NB4 (cell line): Measurements from ENCODE around the gene LRRC27.

ENCODE experiments used
- POLR2A ChIP-seq: IDR thresholded peaks from 2 replicates; pipeline ENCODE4 v1.6.1; 2011; ENCODE audit warnings: mild to moderate bottlenecking; ENCODE audit not compliant: insufficient read length; ENCODE audit errors: extremely low read depth
- TF ChIP-seq, protein P1 (sequence below): IDR thresholded peaks from one replicate; pipeline ENCODE4 v1.5.1; 2012; ENCODE audit warnings: low read depth, low read length
- TF ChIP-seq, protein P2 (sequence below): IDR thresholded peaks from 2 replicates; pipeline ENCODE4 v1.6.1; 2011; ENCODE audit warnings: low read depth, low read length

DNA sequence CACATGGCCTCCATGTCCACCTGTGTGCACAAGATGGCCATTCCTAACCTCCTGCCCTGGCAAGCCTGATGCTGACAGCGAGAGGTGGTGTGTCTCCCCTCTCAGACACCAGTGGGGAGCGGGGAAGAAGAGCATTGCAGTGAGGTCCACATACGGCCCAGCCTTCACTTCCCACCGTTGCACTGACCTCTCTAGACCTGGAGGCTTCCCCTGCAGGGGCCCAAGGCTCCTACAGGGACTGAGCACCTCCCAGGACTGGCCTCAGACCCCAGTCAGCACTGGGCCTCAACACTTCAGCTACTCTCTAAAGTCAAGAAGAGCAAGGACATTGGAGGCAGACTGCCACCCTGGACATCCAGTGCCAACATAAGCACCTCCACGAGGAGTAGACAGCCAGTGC is 40.2 kb upstream of the LRRC27 start:
- TF ChIP-seq, protein P1, sequence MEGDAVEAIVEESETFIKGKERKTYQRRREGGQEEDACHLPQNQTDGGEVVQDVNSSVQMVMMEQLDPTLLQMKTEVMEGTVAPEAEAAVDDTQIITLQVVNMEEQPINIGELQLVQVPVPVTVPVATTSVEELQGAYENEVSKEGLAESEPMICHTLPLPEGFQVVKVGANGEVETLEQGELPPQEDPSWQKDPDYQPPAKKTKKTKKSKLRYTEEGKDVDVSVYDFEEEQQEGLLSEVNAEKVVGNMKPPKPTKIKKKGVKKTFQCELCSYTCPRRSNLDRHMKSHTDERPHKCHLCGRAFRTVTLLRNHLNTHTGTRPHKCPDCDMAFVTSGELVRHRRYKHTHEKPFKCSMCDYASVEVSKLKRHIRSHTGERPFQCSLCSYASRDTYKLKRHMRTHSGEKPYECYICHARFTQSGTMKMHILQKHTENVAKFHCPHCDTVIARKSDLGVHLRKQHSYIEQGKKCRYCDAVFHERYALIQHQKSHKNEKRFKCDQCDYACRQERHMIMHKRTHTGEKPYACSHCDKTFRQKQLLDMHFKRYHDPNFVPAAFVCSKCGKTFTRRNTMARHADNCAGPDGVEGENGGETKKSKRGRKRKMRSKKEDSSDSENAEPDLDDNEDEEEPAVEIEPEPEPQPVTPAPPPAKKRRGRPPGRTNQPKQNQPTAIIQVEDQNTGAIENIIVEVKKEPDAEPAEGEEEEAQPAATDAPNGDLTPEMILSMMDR: no peak
- TF ChIP-seq, protein P2, sequence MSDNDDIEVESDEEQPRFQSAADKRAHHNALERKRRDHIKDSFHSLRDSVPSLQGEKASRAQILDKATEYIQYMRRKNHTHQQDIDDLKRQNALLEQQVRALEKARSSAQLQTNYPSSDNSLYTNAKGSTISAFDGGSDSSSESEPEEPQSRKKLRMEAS: no peak
- no peak for TF ChIP-seq POLR2A
